ENCODE measurements around the gene ST6GAL1. TPM values are rescaled to one million over a fixed set of nuclear protein-coding genes. Genes with fewer than 3 reads are reported as not detected.
A peak's percentile ranks its signal among the peaks of the same experiment; 100 is the strongest.

Gene ST6GAL1
- total RNA-seq, 4 donors from 2014 or later = 24.7 to 58.1 (median 44.5) TPM

DNA sequence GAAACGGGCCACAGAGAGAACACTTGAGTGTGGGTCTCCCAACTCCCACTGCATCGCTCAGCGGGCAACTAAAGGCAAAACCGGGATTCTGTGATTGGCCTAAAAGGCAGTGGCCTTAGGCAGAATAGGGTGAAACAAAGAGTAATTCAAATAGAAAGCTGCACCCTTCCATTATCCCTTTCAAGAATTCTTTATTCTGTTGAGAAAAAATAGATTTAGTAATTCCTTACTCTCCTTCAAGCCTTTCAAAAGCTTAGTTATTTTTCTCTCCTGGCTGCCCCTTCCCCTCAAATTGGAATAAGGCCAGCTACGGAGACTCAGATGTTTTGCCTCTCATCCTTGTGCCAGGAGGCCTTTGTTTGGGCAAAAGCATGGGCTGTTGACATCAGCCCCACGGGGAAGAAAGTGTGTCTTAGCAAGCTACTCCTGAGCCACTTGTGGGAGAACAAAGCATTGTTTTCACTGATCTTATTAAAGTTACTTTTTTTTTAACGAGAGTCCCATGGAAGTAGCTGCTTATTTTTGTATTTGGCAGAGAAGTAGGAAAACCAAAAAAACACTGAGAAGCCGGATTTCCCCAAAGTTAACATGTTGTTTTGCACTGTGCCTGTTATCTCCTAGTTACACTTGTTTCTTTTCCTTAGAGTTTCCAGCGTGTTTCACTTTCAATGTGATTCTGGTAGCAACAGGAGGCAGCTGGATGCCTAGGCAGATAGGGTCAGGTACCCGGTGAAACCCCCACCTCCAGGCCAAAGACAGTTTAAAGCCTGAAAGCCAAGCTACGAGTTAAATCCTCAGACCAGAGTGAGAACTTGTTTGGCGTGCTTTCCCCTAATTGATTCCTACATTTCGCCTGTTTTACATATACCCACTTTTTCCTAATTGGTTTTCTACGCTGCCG, 2.2 kb downstream of the ST6GAL1 start:
- Histone ChIP-seq H3K36me3 (peaks cover 0 to 5% (median 0%) of the 10 kb centered on the region in 3 donors), H3K4me3 (peak overlapping the region; percentile 61 to 93 (median 80)), H3K4me1 (peaks cover 0 to 33% (median 11%) of the 10 kb centered on the region in 4 donors), H3K9me3 (no peaks in the 10 kb centered on the region), H3K27ac (peak overlapping the region; percentile 60 to 89 (median 86)), H3K27me3 (no peaks in the 10 kb centered on the region)
- TF ChIP-seq CTCF (IDR thresholded peaks at IDR 0.05) = no peak
- TF ChIP-seq EP300 (IDR thresholded peaks at IDR 0.05) = peak; percentile 18 to 50
- no peak for DNase-seq (ENCODE audit: low spot score in 2 of 2)
- 24 to 30% methylated on average over 15 of the region's 15 CpGs for WGBS, 2 donors

DNA sequence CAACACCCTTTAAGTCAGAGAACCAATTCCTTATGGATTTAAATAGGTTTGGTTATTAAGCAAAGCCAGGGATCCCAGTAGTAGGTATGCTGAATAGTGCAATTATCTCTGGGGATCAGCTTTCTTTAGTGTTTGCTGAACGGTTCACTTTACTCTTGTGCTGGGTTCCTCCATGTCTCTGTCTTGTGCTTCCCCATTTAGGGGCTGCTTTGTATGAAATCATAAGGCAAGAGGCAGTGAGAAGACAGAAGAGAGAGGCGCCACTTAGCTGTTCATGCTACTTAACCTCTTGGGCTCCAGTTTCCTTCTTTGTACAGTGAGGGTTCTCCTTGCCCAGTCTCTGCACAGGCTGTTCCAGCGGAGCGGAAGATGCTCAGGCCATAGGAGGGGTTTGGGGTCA, 3.5 kb downstream of the ST6GAL1 start:
- H3K9me3 ChIP-seq = no peaks in the 10 kb centered on the region
- peaks cover 0 to 41% (median 11%) of the 10 kb centered on the region in 4 donors for H3K4me1 ChIP-seq
- 73 to 82% methylated on average over 4 of the region's 4 CpGs for WGBS, 2 donors
- no peak overlapping the region for H3K4me3 ChIP-seq
- H3K36me3 ChIP-seq = peaks cover 0 to 5% (median 0%) of the 10 kb centered on the region in 3 donors
- H3K27me3 ChIP-seq = no peaks in the 10 kb centered on the region
- H3K27ac ChIP-seq = peak overlapping the region; percentile 15 to 89 (median 86)
- TF ChIP-seq POLR2A (IDR thresholded peaks at IDR 0.05) = no peak
- TF ChIP-seq CTCF (IDR thresholded peaks at IDR 0.05) = no peak
- TF ChIP-seq EP300 (IDR thresholded peaks at IDR 0.05) = no peak
- DNase-seq (ENCODE audit: low spot score in 2 of 2) = no peak

DNA sequence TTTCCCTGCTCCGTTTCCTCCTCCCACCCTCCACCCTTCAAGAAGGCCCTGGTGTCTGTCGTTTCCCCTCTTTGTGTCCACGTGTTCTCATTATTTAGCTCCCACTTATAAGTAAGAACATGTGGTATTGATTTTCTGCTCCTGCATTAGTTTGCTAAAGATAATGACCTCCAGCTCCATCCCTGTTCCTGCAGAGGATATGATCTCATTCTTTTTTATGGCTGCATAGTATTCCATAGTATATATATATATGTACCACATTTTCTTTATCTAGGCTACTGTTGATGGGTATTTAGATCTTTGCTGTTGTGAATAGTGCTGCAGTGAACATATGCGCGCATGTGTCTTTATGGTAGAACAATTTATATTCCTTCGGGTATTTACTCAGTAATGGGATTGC, 4.8 kb downstream of the ST6GAL1 start:
- peaks cover 0 to 5% (median 0%) of the 10 kb centered on the region in 3 donors for H3K36me3 ChIP-seq
- TF ChIP-seq CTCF (IDR thresholded peaks at IDR 0.05) = no peak
- no peak for TF ChIP-seq EP300 (IDR thresholded peaks at IDR 0.05)
- no peak for TF ChIP-seq POLR2A (IDR thresholded peaks at IDR 0.05)
- H3K27me3 ChIP-seq = no peaks in the 10 kb centered on the region
- no peak overlapping the region for H3K27ac ChIP-seq
- DNase-seq (ENCODE audit: low spot score in 2 of 2) = no peak
- peaks cover 0 to 44% (median 11%) of the 10 kb centered on the region in 4 donors for H3K4me1 ChIP-seq
- WGBS, 2 donors = 92 to 94% methylated on average over 6 of the region's 6 CpGs
- no peak overlapping the region for H3K4me3 ChIP-seq
- no peaks in the 10 kb centered on the region for H3K9me3 ChIP-seq

- Histone ChIP-seq H3K36me3 (peaks cover 0 to 5% (median 0%) of the 10 kb centered on the region in 3 donors), H3K27ac (no peak overlapping the region), H3K4me1 (peaks cover 0 to 62% (median 16%) of the 10 kb centered on the region in 4 donors), H3K27me3 (no peaks in the 10 kb centered on the region), H3K4me3 (no peak overlapping the region), H3K9me3 (no peaks in the 10 kb centered on the region)
- TF ChIP-seq EP300 (IDR thresholded peaks at IDR 0.05) (no peak), CTCF (IDR thresholded peaks at IDR 0.05) (no peak), POLR2A (IDR thresholded peaks at IDR 0.05) (no peak)
- DNase-seq (ENCODE audit: low spot score in 2 of 2) = no peak
- 83 to 89% methylated on average over 10 of the region's 10 CpGs for WGBS, 2 donors
These were observed 6.9 kb downstream of the ST6GAL1 start for GRCh38 chr3:186937017-186937875.
